Fibroblast of gingiva (primary cell): ENCODE data around the gene ETV2.
A peak's percentile ranks its signal among the peaks of the same experiment; 100 is the strongest.
"Not testable (repeated sequence)": the region's sequence is repeated elsewhere in the genome, so short reads cannot be mapped to it uniquely, and the experiment has no call there.

Experiments
- DNase-seq: peaks from one replicate; pipeline ENCODE4 v3.0.0-alpha.2; 2011; ENCODE audit warnings: low read depth

The ETV2 gene, protein sequence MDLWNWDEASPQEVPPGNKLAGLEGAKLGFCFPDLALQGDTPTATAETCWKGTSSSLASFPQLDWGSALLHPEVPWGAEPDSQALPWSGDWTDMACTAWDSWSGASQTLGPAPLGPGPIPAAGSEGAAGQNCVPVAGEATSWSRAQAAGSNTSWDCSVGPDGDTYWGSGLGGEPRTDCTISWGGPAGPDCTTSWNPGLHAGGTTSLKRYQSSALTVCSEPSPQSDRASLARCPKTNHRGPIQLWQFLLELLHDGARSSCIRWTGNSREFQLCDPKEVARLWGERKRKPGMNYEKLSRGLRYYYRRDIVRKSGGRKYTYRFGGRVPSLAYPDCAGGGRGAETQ

DNA sequence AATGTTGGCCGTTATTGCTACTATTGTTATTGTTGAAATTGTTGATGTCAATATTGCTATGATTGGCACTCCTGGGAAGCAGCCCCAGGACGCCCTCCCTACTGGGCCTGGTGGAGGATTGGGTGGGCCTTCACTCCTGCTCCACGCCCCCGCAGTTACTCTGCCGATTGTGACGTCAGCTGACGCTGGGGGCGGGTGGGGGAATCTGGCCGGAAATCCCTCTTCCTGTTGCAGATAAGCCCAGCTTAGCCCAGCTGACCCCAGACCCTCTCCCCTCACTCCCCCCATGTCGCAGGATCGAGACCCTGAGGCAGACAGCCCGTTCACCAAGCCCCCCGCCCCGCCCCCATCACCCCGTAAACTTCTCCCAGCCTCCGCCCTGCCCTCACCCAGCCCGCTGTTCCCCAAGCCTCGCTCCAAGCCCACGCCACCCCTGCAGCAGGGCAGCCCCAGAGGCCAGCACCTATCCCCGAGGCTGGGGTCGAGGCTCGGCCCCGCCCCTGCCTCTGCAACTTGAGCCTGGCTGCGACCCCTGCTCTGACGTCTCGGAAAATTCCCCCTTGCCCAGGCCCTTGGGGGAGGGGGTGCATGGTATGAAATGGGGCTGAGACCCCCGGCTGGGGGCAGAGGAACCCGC, at the start of gene ETV2:
TSS of gene ETV2 (plus strand) at position 231 of the 637 bp plus-strand sequence. CDS start 716 bp downstream, outside the sequence.
- DNase-seq: no peak

DNA sequence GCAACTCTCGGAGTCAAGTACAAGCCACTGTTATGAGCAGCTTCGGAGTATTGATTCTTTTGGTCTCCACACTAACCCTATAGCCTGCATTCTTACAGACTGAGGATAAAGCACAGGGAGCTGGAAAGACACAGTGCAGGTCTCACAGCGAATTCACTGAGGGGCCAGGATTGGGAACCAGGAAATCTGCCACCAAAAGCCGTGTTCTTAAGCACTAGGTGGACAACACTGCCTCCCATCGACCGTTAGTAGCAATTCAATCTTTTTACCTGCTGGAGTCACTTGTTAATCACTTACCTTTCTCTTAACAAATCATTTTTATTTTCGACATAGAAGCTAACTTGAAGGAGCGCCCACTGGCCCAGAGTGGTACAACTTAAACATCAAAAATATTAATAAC, 49.3 kb upstream of the ETV2 start:
- DNase-seq: no peak

GRCh38 chr19:35595026-35595425, 46.5 kb upstream of the ETV2 start:
- not testable (repeated sequence) for DNase-seq

DNA sequence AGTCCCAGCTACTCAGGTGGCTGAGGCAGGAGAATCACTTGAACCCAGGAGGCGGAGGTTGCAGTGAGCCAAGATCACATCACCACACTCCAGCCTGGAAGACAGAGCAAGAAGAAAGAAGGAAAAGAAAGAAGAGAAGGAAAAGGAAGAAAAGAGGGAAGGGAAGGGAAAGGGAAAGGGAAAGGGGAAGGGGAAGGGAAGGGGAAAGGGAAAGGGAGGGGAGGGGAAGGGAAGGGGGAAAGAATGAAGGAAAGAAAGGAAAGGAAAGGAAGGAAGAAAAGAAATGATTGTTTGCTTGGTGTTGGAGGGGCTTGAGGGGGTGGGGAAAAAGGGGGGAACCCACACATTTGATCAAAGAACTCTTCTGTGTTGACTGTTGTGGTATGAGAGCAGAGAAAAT, 45.6 kb upstream of the ETV2 start:
- no peak for DNase-seq

DNA sequence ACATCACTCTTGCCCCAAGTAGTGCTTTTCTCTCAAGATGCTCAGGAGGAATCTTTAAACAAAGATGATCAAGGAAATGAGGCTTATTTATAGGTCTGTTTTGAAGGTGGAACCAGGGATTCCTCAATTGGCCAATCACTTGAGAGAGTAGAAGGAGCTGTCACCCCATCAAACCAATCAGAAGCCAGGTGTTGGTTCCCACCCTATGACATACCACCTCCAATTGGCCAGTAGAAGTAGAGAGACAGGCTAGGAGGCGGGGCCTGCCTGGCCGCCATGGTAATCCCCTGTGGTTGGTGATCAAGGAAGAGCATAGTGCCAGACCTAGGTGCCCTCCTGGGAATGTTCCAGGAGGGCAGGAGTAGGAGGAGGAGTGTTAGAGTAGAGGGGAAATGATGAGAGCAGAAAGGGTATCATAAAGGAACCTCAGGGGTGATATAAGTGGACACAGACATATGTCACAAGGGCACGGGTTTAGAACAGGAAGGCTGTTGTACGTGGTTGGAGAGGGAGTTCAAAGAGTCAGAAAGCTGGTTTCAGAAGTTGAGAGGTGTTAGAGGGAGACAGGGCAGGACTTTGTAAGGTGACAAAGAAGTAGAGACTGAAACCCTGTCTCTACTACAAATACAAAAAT, 45.1 kb upstream of the ETV2 start:
- no peak for DNase-seq

DNA sequence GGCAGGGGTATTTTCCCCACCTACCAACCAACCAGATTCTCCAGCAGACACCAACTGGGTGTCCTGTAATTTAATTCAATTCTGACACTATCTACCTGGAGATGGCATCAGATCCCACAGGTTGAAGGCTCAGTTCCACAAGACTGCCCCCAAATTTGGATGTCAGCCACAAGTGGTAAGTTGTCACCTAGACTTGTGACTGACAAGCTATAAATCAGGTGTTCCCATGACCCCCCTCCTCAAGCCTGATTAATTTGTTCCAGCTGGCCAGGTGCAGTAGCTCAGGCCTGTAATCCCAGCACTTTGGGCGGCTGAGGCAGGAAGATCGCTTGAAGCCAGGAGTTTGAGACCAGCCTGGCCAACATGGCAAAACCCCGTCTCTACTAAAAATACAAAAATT, 39.6 kb upstream of the ETV2 start:
- DNase-seq: no peak

- DNase-seq: not testable (repeated sequence)
These were observed 37.1 kb upstream of the ETV2 start for GRCh38 chr19:35604436-35604835.

GRCh38 chr19:35607170-35607569, 34.4 kb upstream of the ETV2 start:
- DNase-seq: not testable (repeated sequence)

DNA sequence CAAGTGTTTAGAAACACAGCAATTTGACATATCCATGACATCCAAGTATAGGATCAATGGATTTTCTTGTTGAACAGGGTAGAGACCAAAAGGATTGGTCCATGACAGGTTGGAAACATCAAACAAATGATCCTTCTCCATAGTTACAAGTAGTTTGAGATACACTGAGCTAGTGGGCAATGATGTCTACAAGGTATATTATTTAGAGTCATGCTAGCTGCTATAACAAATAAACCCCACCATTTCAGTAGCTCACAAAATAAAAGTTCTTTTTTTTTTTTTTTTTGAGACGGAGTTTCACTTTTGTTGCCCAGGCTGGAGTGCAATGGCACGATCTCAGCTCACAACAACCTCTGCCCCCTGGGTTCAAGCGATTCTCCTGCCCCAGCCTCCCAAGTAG, 33.9 kb upstream of the ETV2 start:
- DNase-seq: no peak

GRCh38 chr19:35608251-35608650, 33.3 kb upstream of the ETV2 start:
- DNase-seq: no peak

- no peak for DNase-seq
These were observed 31.6 kb upstream of the ETV2 start for GRCh38 chr19:35609851-35610353.

GRCh38 chr19:35612224-35612558, 29.4 kb upstream of the ETV2 start:
- no peak for DNase-seq

DNA sequence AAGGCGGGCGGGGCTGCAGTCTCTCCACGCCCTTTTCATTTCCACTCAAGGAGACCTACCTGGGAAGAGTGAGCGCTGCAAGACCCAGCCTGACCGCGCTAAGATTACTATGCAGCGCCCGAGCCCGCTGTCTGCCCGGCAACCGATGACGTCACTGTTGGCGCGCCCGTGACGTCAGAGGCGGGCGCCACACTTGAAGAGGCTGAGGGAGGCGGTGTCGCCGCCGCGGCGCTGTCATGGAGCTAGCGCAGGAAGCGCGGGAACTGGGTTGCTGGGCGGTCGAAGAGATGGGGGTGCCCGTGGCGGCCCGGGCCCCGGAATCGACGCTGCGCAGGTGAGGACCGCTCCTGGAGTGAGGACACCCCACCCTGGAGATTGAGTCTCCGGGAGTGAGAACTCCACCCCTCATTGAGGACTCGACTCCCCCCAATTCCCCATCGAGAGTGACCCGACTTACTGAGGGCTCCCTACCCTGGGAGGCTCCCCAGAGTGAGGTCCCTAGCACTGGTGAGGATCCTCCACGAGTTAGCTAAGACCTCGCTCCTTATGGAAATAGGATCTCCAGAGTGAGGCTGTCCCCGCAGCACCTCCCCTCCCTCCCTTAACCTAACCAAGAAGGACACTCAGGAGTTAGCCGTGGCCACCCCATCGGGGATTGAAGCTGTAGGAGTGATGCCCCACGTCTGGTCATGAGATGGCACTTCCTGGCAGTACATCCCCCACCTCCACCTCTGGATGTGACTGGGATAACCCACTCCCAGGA, 28.8 kb upstream of the ETV2 start, which contains the start of gene HAUS5:
TSS of gene HAUS5 (plus strand) at position 177 of the 763 bp plus-strand sequence. CDS start at position 237, 60 bp downstream.
- DNase-seq: peak; percentile 86

GRCh38 chr19:35613574-35613973, 28.0 kb upstream of the ETV2 start:
- no peak for DNase-seq

DNA sequence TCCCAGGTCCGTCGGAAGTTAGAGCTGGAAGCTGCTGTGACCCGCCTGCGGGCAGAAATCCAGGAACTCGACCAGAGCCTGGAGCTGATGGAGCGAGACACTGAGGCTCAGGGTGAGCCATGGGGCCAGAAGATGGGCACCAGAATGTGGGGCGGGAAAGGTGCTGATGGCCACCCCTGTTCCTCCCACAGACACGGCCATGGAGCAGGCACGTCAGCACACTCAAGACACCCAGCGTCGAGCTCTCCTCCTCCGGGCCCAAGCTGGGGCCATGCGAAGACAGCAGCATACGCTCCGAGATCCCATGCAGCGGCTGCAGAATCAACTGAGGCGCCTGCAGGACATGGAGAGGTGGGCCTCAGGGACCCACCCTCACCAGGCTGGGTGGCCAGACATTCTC, 26.5 kb upstream of the ETV2 start:
- DNase-seq: no peak

- DNase-seq: no peak
These were observed 22.7 kb upstream of the ETV2 start for GRCh38 chr19:35618857-35619256.

- DNase-seq: no peak
These were observed 22.1 kb upstream of the ETV2 start for GRCh38 chr19:35619290-35619923.

GRCh38 chr19:35620001-35620400, 21.5 kb upstream of the ETV2 start:
- DNase-seq: no peak

- DNase-seq: no peak
These were observed 19.8 kb upstream of the ETV2 start for GRCh38 chr19:35621708-35622107.

GRCh38 chr19:35622750-35623149, 18.8 kb upstream of the ETV2 start:
- DNase-seq: no peak

- no peak for DNase-seq
These were observed 18.1 kb upstream of the ETV2 start for GRCh38 chr19:35623327-35624010.
